Pancreas (tissue), 10 donors: Measurements from ENCODE around the gene FBXO15. TPM values are rescaled to one million over a fixed set of nuclear protein-coding genes. Genes with fewer than 3 reads are reported as not detected.

Experiments
- ATAC-seq, 4 donors: fragments of 200-7000 bp; cut with Tn5 transposase; one replicate each; pipeline versions ENCODE4 v1.8.0 to v1.9.1; 2020; ENCODE audit warnings: mild to moderate bottlenecking in 4 of 4, moderate library complexity in 4 of 4
- DNase-seq, 6 donors: peaks; one replicate each; pipeline ENCODE4 v3.0.0-alpha.2; 2020
- FAIRE-seq: peaks from 2 replicates; lab custom pipeline; 2012; peaks lifted over from hg19 to GRCh38; lab: Jason Lieb, UNC
- H3K27ac ChIP-seq, 4 donors: fragments of 200-600 bp; sonication (generic); 1 replicate in 3 of 4; 2 replicates in 1 of 4; pipeline versions ENCODE4 v1.5.0 to v1.8.0; 2020
- H3K27me3 ChIP-seq, 4 donors: fragments of 200-600 bp; one replicate each; pipeline ENCODE4 v1.8.0; 2021
- H3K36me3 ChIP-seq, 3 donors: fragments of 200-600 bp; sonication (generic) in 1 of 3; one replicate each; pipeline versions ENCODE4 v1.5.0 to v1.8.0; 2020 to 2021
- H3K4me1 ChIP-seq, 3 donors: fragments of 200-600 bp; one replicate each; pipeline ENCODE4 v1.8.0; 2021
- H3K4me3 ChIP-seq, 4 donors: fragments of 200-600 bp; sonication (generic) in 2 of 4; one replicate each; pipeline versions ENCODE4 v1.5.0 to v1.8.0; 2020 to 2021
- H3K9me3 ChIP-seq, 4 donors: fragments of 200-600 bp; one replicate each; pipeline ENCODE4 v1.8.0; 2021
- WGBS, 2 donors: extraction: QIAGEN DNeasy Blood & Tissue Kit; methylation state at CpG; one replicate each; pipeline ENCODE4 v1.1.7; 2013; 5-methylcytosine and 5-hydroxymethylcytosine counted together
- intact Hi-C, 3 donors: fragments of 100-400 bp; cut with DNase I; formaldehyde crosslinking; loops; one replicate each; pipeline versions ENCODE4 v1.11.1 to v1.14.2; 2022
- polyA plus RNA-seq, 2 donors: library from polyadenylated mRNA; stranded (reverse); fragments of 200-250 nt; gene quantifications; one replicate each; pipeline ENCODE4 v1.2.3, GENCODE V29; 2013
- total RNA-seq, 6 donors: library from RNA; stranded (reverse); fragmentation: NEBNext Ultra II Directional in 4 of 6; extraction: Animal tissue kit (Norgen Biotek cat#: 25700) in 4 of 6; gene quantifications; one replicate each; pipeline versions ENCODE4 v1.2.1 to v1.2.4, GENCODE V29; 2021 to 2023
- TF ChIP-seq, protein P1 (sequence below), 4 donors: fragments of 200-600 bp; sonication (generic) in 3 of 4; IDR thresholded peaks; one replicate each; pipeline versions ENCODE4 v1.5.0 to v1.8.0; 2021; ENCODE audit warnings: antibody characterized with exemption in 4 of 4
- donor health status: healthy with polysubstance abuse.
- donor health status: DM: no; HTN: no; CAD: no; lungs with moderate emphysema.
- donor health status: DM: no; HTN: no; CAD: no.
- donor health status: control.
- donor health status: control.
- donor health status: Bipolar disorder and iron deficiency.
- donor health status: DM: yes; HTN: yes; CAD: no.
- donor health status: DM: no; HTN: no; CAD: no.
- donor health status: DM: no; HTN: no; CAD: no.
- donor health status: DM: yes; HTN: yes; CAD: no.

FBXO15 gene
- total and polyA plus RNA-seq, 8 donors, result 0.37 to 7.1 (median 0.89) TPM

- Histone ChIP-seq H3K9me3 (no peaks in the 10 kb centered on the region), H3K27ac (no peak overlapping the region), H3K4me3 (no peak overlapping the region), H3K36me3 (no peaks in the 10 kb centered on the region), H3K4me1 (peaks cover 0 to 3% (median 0%) of the 10 kb centered on the region in 3 donors), H3K27me3 (no peaks in the 10 kb centered on the region)
- no peak for FAIRE-seq
- DNase-seq, result no peak
- intact Hi-C loops, result no loop called here
- ATAC-seq, result no peak
- TF ChIP-seq, protein P1, sequence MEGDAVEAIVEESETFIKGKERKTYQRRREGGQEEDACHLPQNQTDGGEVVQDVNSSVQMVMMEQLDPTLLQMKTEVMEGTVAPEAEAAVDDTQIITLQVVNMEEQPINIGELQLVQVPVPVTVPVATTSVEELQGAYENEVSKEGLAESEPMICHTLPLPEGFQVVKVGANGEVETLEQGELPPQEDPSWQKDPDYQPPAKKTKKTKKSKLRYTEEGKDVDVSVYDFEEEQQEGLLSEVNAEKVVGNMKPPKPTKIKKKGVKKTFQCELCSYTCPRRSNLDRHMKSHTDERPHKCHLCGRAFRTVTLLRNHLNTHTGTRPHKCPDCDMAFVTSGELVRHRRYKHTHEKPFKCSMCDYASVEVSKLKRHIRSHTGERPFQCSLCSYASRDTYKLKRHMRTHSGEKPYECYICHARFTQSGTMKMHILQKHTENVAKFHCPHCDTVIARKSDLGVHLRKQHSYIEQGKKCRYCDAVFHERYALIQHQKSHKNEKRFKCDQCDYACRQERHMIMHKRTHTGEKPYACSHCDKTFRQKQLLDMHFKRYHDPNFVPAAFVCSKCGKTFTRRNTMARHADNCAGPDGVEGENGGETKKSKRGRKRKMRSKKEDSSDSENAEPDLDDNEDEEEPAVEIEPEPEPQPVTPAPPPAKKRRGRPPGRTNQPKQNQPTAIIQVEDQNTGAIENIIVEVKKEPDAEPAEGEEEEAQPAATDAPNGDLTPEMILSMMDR (IDR thresholded peaks at IDR 0.05), result no peak
- WGBS, 2 donors, result 87 to 98% methylated on average over 16 to 19 of the region's 19 CpGs
Observed at GRCh38 chr18:74182335-74182734, 34.7 kb upstream of the FBXO15 start.

GRCh38 chr18:74179623-74180199 lies 32.1 kb upstream of the FBXO15 start:
- H3K4me3 ChIP-seq, result no peak overlapping the region
- no peaks in the 10 kb centered on the region for H3K9me3 ChIP-seq
- H3K27ac ChIP-seq, result no peak overlapping the region
- intact Hi-C loops, result no loop called here
- ATAC-seq (no peak), FAIRE-seq (no peak), DNase-seq (no peak)
- H3K36me3 ChIP-seq, result no peaks in the 10 kb centered on the region
- TF ChIP-seq, protein P1 (IDR thresholded peaks at IDR 0.05), result no peak
- H3K4me1 ChIP-seq, result no peaks in the 10 kb centered on the region
- H3K27me3 ChIP-seq, result no peaks in the 10 kb centered on the region
- WGBS, 2 donors, result 69 to 84% methylated on average over 10 of the region's 10 CpGs

GRCh38 chr18:74178884-74179283 lies 31.2 kb upstream of the FBXO15 start:
- Histone ChIP-seq H3K4me3 (no peak overlapping the region), H3K36me3 (no peaks in the 10 kb centered on the region), H3K27me3 (no peaks in the 10 kb centered on the region), H3K4me1 (no peaks in the 10 kb centered on the region), H3K9me3 (no peaks in the 10 kb centered on the region), H3K27ac (no peak overlapping the region)
- FAIRE-seq, result no peak
- no peak for DNase-seq
- no peak for ATAC-seq
- TF ChIP-seq, protein P1 (IDR thresholded peaks at IDR 0.05), result no peak
- WGBS, 2 donors, result 67 to 75% methylated on average over 1 of the region's 1 CpG
- intact Hi-C loops, result no loop called here

- Histone ChIP-seq H3K27me3 (peaks cover 0 to 2% (median 0%) of the 10 kb centered on the region in 4 donors), H3K4me1 (no peaks in the 10 kb centered on the region), H3K4me3 (no peak overlapping the region), H3K36me3 (no peaks in the 10 kb centered on the region), H3K27ac (no peak overlapping the region), H3K9me3 (no peaks in the 10 kb centered on the region)
- FAIRE-seq (no peak), ATAC-seq (no peak), DNase-seq (no peak)
- 30 to 33% methylated on average over 6 of the region's 6 CpGs for WGBS, 2 donors
- TF ChIP-seq, protein P1 (IDR thresholded peaks at IDR 0.05), result no peak
- intact Hi-C loops, result no loop called here
Observed at GRCh38 chr18:74175658-74176057, 28.0 kb upstream of the FBXO15 start.

- no peaks in the 10 kb centered on the region for H3K36me3 ChIP-seq
- FAIRE-seq (no peak), ATAC-seq (no peak)
Observed at GRCh38 chr18:74173434-74173750, 25.8 kb upstream of the FBXO15 start.

More at GRCh38 chr18:74173434-74173750, 25.8 kb upstream of the FBXO15 start:
- Histone ChIP-seq H3K4me3 (no peak overlapping the region), H3K27ac (no peak overlapping the region), H3K9me3 (no peaks in the 10 kb centered on the region), H3K27me3 (peaks cover 0 to 4% (median 0%) of the 10 kb centered on the region in 4 donors), H3K4me1 (no peaks in the 10 kb centered on the region)
- intact Hi-C loops, result no loop called here
- DNase-seq, result no peak
- 82 to 84% methylated on average over 10 to 11 of the region's 11 CpGs for WGBS, 2 donors
- TF ChIP-seq, protein P1 (IDR thresholded peaks at IDR 0.05), result no peak
